Embryonic facial prominence (tissue), 1 donor: ENCODE measurements around the gene ST13.
A peak's percentile ranks its signal among the peaks of the same experiment; 100 is the strongest.
"Not testable (repeated sequence)": the region's sequence is repeated elsewhere in the genome, so short reads cannot be mapped to it uniquely, and the experiment has no call there.

Experiments used
- DNase-seq: peaks from one replicate; pipeline ENCODE4 v3.0.0-alpha.2; 2016; ENCODE audit errors: extremely low spot score

The ST13 gene

GRCh38 chr22:40838486-40838885 lies 18.0 kb downstream of the ST13 start:
- DNase-seq, result no peak

GRCh38 chr22:40834619-40835018 lies 21.8 kb downstream of the ST13 start:
- no peak for DNase-seq

GRCh38 chr22:40829131-40829530 lies 27.3 kb downstream of the ST13 start:
- no peak for DNase-seq

- DNase-seq, result no peak
These were observed 29.3 kb downstream of the ST13 start for GRCh38 chr22:40826984-40827741.

GRCh38 chr22:40826292-40826691 lies 30.1 kb downstream of the ST13 start:
- not testable (repeated sequence) for DNase-seq

- DNase-seq, result no peak
These were observed 33.0 kb downstream of the ST13 start for GRCh38 chr22:40823426-40823825.

GRCh38 chr22:40819599-40820140 lies 36.8 kb downstream of the ST13 start:
- no peak for DNase-seq

- peak; percentile 72 for DNase-seq
These were observed 37.5 kb downstream of the ST13 start, which contains the start of gene SLC25A17 for GRCh38 chr22:40818747-40819598. Gene SLC25A17, minus strand, starts transcription at chr22:40819346. Its CDS starts 98 bp downstream, at chr22:40819248.

- no peak for DNase-seq
These were observed 38.2 kb downstream of the ST13 start for GRCh38 chr22:40818192-40818746.

- no peak for DNase-seq
These were observed 38.7 kb downstream of the ST13 start for GRCh38 chr22:40817737-40818136.

GRCh38 chr22:40813912-40814315 lies 42.5 kb downstream of the ST13 start:
- no peak for DNase-seq

- no peak for DNase-seq
These were observed 48.2 kb downstream of the ST13 start for GRCh38 chr22:40808018-40808841.

GRCh38 chr22:40806711-40807110 lies 49.7 kb downstream of the ST13 start:
- DNase-seq, result no peak

GRCh38 chr22:40805699-40806203 lies 50.7 kb downstream of the ST13 start:
- no peak for DNase-seq

- DNase-seq, result no peak
These were observed 51.2 kb downstream of the ST13 start for GRCh38 chr22:40805239-40805638.

- DNase-seq, result no peak
These were observed 53.1 kb downstream of the ST13 start for GRCh38 chr22:40803321-40803720.

- no peak for DNase-seq
These were observed 57.4 kb downstream of the ST13 start for GRCh38 chr22:40799008-40799407.

GRCh38 chr22:40797427-40797826 lies 59.0 kb downstream of the ST13 start:
- DNase-seq, result no peak

- DNase-seq, result no peak
These were observed 64.0 kb downstream of the ST13 start for GRCh38 chr22:40792451-40792850.

- no peak for DNase-seq
These were observed 65.2 kb downstream of the ST13 start for GRCh38 chr22:40791241-40791640.

- DNase-seq, result no peak
These were observed 67.3 kb downstream of the ST13 start for GRCh38 chr22:40789131-40789530.
